HG03039 (cell line): Measurements from ENCODE around the gene LIN28B.
"Not testable (repeated sequence)": the region's sequence is repeated elsewhere in the genome, so short reads cannot be mapped to it uniquely, and the experiment has no call there.

Experiments
- ATAC-seq: cut with Tn5 transposase; IDR thresholded peaks from one replicate; pipeline ENCODE4 v1.9.1; 2021; ENCODE audit warnings: mild to moderate bottlenecking, moderate library complexity; ENCODE audit not compliant: unreplicated experiment

The LIN28B gene

DNA sequence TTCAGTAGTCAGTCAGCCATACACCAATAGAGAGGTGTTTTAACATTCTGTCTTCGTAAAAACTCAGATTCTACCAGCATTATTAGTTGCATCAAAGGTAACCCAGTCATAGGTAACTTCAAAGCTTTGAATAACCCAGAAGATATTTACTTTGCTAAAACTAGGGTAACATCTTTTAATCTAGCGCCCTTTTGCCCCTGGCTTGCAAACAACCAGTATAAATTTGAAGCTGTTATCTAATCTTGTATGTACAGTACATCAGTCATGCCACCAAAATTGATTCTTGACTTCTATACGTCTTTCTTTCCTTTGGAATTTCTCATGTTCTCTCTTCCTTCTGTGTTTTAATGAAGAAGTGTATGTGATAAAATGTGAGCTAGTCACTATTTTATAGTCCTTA is 109.3 kb downstream of the LIN28B start:
- no peak for ATAC-seq

GRCh38 chr6:105066836-105067235 is 109.9 kb downstream of the LIN28B start:
- ATAC-seq = no peak

- no peak for ATAC-seq
Measured at GRCh38 chr6:105067329-105067728, 110.4 kb downstream of the LIN28B start.

DNA sequence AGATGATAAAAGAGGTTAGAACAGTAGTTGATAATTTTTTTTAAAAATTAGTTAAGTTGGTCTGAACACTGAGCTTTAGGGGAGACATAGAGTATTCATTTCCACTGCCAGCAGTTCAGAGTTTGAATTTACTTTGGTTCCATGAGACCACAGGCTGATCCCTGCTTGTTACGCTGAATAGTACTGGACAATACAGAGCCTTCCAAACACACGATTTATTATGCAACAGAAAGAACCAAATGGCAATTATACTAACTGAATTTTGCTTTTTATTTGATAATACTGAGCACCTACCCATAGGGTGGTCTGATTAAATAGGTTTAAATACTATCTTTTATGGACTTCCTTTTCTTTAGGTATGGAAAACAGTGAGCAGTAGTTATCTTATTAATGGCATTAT is 111.5 kb downstream of the LIN28B start:
- ATAC-seq = no peak

DNA sequence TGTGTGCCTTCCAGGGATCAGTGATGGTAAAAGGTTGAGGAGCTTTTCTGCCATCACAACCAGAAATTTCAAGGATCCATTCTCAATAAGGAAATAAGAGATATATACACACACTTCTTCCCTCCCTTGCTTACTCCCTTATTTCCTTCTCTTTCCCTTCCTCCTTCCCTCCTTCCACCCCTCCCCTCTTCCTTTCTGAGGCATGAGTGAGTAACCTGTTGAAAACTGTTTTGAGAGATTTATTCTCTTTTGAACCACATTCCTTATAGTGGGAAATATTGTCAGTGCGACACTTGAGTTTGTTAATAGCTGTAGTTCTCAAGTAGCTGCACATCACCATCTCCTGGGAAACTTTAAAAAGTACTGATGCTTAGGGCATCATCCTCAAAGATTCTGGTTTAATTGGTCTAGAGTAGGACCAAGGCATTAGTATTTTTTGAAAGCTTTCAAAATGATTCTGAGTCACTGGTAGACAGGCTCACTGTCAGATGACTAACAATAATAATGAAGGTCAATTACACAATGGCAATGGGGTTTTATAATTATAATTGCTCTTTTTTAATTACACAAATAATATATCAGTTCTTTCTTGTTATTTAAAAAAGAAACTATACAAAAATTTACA is 113.0 kb downstream of the LIN28B start:
- no peak for ATAC-seq

DNA sequence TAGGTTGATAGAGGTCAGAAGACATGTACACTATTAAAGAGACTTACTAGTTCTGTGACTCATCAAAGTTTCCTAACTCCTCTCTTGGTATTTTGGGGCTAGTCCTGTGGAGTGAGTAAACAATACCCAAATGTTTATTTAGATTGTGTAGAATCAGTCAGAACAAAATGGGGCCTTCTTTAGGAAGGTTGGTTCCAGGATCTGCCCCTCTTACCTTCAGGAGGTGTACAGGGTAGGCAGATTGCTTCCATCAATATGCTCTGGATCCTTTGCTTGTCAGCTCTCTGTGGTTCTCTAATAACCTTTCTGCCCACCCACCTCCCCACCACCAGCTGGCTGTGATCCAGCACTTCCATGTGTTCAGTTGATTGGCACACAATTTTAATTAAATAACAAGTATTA is 115.9 kb downstream of the LIN28B start:
- ATAC-seq = no peak

- no peak for ATAC-seq
Measured at GRCh38 chr6:105075210-105075609, 118.3 kb downstream of the LIN28B start.

- ATAC-seq = not testable (repeated sequence)
Measured at GRCh38 chr6:105076418-105076817, 119.5 kb downstream of the LIN28B start.

- ATAC-seq = no peak
Measured at GRCh38 chr6:105077596-105078385, 120.9 kb downstream of the LIN28B start.

- ATAC-seq = no peak
Measured at GRCh38 chr6:105078386-105078708, 121.4 kb downstream of the LIN28B start.

GRCh38 chr6:105080279-105080678 is 123.4 kb downstream of the LIN28B start:
- ATAC-seq = no peak

GRCh38 chr6:105081662-105082061 is 124.8 kb downstream of the LIN28B start:
- ATAC-seq = not testable (repeated sequence)

DNA sequence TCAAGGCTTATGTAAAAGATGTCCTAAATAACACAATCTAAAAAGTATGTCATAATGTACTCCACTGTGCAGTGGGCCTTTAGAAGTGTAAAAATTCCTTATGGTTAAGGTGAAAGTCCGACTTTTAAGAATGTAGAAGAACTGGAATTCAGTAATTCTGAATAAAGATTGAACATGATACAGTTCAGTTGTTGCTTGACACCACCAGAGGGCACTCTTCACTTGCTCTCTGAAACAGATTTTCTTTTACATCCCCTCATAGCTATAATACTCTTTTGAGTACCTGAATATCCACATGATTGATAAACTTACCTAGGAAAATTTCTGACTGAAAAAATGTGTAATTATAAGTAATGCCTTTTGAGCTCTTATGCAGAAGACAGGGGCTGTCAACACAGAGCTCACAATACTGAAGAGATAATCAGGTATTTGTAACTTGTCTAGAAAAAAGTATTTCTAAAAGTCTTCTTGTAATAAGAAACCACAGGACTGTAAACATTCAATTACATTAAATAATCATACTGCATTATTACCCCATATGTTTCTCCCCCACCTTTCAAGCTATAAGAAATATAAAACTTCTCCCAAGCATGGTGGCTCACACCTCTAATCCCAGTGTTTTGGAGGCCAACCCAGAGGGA is 130.8 kb downstream of the LIN28B start:
- no peak for ATAC-seq

GRCh38 chr6:105091140-105091829 is 134.4 kb downstream of the LIN28B start:
- no peak for ATAC-seq

DNA sequence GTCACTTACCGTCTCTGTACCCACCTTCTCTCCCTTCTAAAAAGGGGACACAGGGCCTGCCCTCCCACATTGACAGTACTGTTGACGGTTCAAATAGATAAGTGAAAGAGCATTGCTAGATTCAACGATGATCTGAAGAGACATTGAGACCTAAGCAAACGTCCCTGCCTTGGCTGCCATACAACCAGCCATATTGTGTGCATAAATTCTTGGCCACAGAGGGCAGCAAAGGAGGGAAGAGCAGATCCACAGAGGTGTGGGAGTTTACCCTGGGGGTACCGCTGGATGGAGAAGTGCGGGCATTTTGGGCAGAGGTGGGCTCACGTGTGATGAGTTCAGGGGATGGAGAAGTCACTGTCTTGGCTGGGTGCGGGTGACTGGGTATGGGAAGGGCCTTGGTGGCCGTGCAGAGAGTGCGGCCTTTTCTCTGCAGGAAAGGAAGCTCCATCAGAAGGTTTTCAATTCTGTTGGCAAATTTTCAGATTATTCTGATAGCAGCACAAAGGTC is 137.3 kb downstream of the LIN28B start:
- no peak for ATAC-seq

GRCh38 chr6:105095139-105095538 is 138.2 kb downstream of the LIN28B start:
- no peak for ATAC-seq

DNA sequence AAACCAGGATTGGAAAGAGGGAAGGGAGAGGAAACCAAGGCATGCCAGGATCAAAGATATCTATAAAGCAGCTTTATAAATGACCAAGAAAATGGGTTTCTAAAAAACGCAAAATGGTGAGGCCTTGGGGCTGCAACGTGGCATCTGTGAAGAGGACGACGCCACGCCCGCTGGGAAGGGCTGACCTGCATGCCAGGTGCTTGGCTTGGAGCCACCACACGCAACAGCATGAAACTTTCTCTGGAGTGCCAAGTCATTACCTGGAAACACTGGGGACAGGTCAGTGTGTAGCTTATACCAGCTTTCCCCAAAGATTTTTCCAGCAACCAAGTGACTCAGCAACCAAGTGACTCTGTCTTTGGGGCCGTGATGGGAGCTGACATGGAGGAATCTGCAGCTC is 140.4 kb downstream of the LIN28B start:
- ATAC-seq = no peak

- ATAC-seq = no peak
Measured at GRCh38 chr6:105099371-105099770, 142.5 kb downstream of the LIN28B start.

DNA sequence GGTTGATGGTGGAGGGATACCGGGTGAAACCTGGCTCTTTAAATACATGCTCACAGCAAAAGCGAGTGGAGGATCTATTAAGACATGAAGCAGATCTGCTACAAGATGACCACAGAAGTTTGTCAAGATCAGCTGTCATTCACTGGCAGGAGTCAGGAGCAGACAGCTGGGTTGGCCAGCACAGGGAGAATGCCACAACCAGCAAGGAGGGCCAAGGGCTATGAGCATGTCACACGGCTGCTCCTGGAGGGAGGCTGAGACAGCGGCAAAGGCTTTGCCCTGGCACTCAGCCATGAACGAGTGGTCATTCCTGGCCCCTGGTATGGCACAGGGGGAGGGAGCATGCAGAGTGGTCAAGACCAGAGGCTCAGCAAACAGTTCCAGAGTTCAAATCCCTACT is 145.3 kb downstream of the LIN28B start:
- no peak for ATAC-seq

DNA sequence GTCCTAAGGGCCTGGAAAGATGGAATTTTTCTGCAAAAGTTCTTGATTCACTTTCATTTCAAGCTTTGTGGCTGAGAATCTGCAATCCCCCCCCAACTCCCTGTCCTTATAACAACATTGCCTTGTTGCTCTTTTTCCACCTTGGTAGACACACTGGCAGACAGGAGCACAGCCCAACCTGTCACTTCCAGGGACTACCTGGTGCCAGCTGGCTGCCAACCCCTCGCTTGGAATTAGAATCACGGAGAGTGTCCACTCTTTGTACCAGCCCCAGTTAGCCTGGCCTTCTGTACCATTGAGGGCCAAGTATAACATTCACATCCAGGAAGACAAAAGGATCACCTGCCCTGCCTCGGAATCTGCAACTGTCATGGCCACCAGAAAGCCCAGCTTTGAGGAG is 148.2 kb downstream of the LIN28B start:
- ATAC-seq = no peak

DNA sequence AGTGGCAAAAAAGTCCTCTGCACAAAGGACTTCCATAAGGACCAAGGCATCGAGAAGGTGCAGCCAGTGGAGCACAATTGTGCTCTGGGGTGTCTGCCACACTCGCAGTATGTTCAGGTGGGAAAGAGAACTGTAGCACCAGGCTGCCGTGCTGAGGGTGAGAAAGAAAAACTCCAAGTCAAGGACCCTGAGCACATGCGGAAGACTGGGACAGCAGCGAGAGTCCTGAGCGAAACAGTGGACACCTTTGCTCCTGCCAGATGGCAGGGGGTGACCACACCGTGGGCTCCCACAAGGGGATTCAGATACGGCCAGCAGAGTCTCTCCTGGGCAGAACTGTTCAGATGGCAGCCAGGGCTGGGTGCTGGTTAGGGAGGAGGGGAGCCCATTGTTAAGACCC is 149.4 kb downstream of the LIN28B start:
- no peak for ATAC-seq
